GM20000 (cell line): ENCODE data around the gene CYP4F2.
"Not testable (repeated sequence)": the region's sequence is repeated elsewhere in the genome, so short reads cannot be mapped to it uniquely, and the experiment has no call there.

Source experiments
- DNase-seq: peaks from one replicate; pipeline ENCODE4 v3.0.0; 2012; ENCODE audit warnings: low spot score
- CTCF ChIP-seq: IDR thresholded peaks from 2 replicates; pipeline ENCODE4 v1.5.1; 2012; ENCODE audit warnings: mild to moderate bottlenecking, control low read depth; ENCODE audit errors: extremely low read depth, missing control alignments

Gene CYP4F2

GRCh38 chr19:15843203-15843893, 54.5 kb downstream of the CYP4F2 start:
- TF ChIP-seq CTCF: no peak

GRCh38 chr19:15841875-15842569, 55.9 kb downstream of the CYP4F2 start:
- TF ChIP-seq CTCF: no peak
- DNase-seq: no peak

More at GRCh38 chr19:15843203-15843893, 54.5 kb downstream of the CYP4F2 start:
- no peak for DNase-seq

GRCh38 chr19:15840833-15841232, 57.0 kb downstream of the CYP4F2 start:
- TF ChIP-seq CTCF: no peak
- DNase-seq: no peak

GRCh38 chr19:15839888-15840287, 58.0 kb downstream of the CYP4F2 start:
- DNase-seq: not testable (repeated sequence)

GRCh38 chr19:15838351-15838750, 59.5 kb downstream of the CYP4F2 start:
- no peak for DNase-seq

GRCh38 chr19:15837221-15837731, 60.6 kb downstream of the CYP4F2 start:
- DNase-seq: no peak

More at GRCh38 chr19:15838351-15838750, 59.5 kb downstream of the CYP4F2 start:
- no peak for TF ChIP-seq CTCF

More at GRCh38 chr19:15837221-15837731, 60.6 kb downstream of the CYP4F2 start:
- no peak for TF ChIP-seq CTCF
